H1 (cell line): ENCODE measurements around the gene B4GAT1. TPM values are rescaled to one million over a fixed set of nuclear protein-coding genes. Genes with fewer than 3 reads are reported as not detected.

Source experiments
- MAFK ChIP-seq: IDR thresholded peaks from 2 replicates; pipeline ENCODE4 v1.6.1; 2012; ENCODE audit warnings: low read depth, mild to moderate bottlenecking, improper control_type of control experiment, low read length
- polyA plus RNA-seq, 7 experiments: library from polyadenylated mRNA; depleted of rRNA in 3 of 7; stranded (reverse) in 5 of 7; unstranded in 2 of 7; fragments of >200 nt in 5 of 7; fragments of 200-250 nt in 2 of 7; gene quantifications; 1 replicate in 5 of 7; 2 replicates in 1 of 7; 4 replicates in 1 of 7; pipeline versions ENCODE4 v1.2.1 to v1.2.3, GENCODE V29; 2011 to 2013; ENCODE audit warnings: missing spikeins in 2 of 7, mixed read lengths in 2 of 7
- total RNA-seq: library from RNA; stranded (reverse); fragmentation: NEBNext Ultra II Directional; extraction: Animal tissue kit (Norgen Biotek cat#: 25700); gene quantifications from 2 replicates; pipeline ENCODE4 v1.2.1, GENCODE V29; 2021

Gene B4GAT1
- total and polyA plus RNA-seq, 2 of the 8 experiments (the other 6 are each of a cell fraction or from before 2014, with no cell fraction given): 22.2 to 27.8 TPM

GRCh38 chr11:66312549-66313320 lies 34.7 kb downstream of the B4GAT1 start (continued):
- no peak for TF ChIP-seq MAFK
